GM19372 (cell line): ENCODE measurements around the gene SPOCK1.

ENCODE experiments used
- ATAC-seq: cut with Tn5 transposase; IDR thresholded peaks from one replicate; pipeline ENCODE4 v1.9.1; 2021; ENCODE audit warnings: mild to moderate bottlenecking, low read depth, moderate library complexity; ENCODE audit not compliant: unreplicated experiment

SPOCK1 gene

GRCh38 chr5:137096149-137097103 is 402.7 kb downstream of the SPOCK1 start:
- no peak for ATAC-seq

- ATAC-seq = no peak
Measured at GRCh38 chr5:137095597-137095996, 403.5 kb downstream of the SPOCK1 start.

GRCh38 chr5:137092831-137093230 is 406.3 kb downstream of the SPOCK1 start:
- ATAC-seq = no peak

GRCh38 chr5:137091472-137091871 is 407.7 kb downstream of the SPOCK1 start:
- no peak for ATAC-seq

- no peak for ATAC-seq
Measured at GRCh38 chr5:137090721-137091120, 408.4 kb downstream of the SPOCK1 start.

- ATAC-seq = no peak
Measured at GRCh38 chr5:137090151-137090550, 409.0 kb downstream of the SPOCK1 start.

- ATAC-seq = no peak
Measured at GRCh38 chr5:137088175-137088574, 411.0 kb downstream of the SPOCK1 start.

- no peak for ATAC-seq
Measured at GRCh38 chr5:137086342-137086741, 412.8 kb downstream of the SPOCK1 start.

GRCh38 chr5:137085206-137085605 is 413.9 kb downstream of the SPOCK1 start:
- ATAC-seq = no peak

GRCh38 chr5:137084016-137084415 is 415.1 kb downstream of the SPOCK1 start:
- ATAC-seq = no peak

- no peak for ATAC-seq
Measured at GRCh38 chr5:137082951-137083350, 416.2 kb downstream of the SPOCK1 start.

GRCh38 chr5:137078171-137078665 is 420.9 kb downstream of the SPOCK1 start:
- no peak for ATAC-seq

GRCh38 chr5:137075163-137075970 is 423.8 kb downstream of the SPOCK1 start:
- peak; percentile 81 for ATAC-seq

GRCh38 chr5:137073189-137073588 is 425.9 kb downstream of the SPOCK1 start:
- ATAC-seq = no peak

- no peak for ATAC-seq
Measured at GRCh38 chr5:137072361-137073115, 426.6 kb downstream of the SPOCK1 start.

- no peak for ATAC-seq
Measured at GRCh38 chr5:137071931-137072330, 427.2 kb downstream of the SPOCK1 start.

GRCh38 chr5:137071526-137071925 is 427.6 kb downstream of the SPOCK1 start:
- ATAC-seq = no peak

- no peak for ATAC-seq
Measured at GRCh38 chr5:137070521-137070920, 428.6 kb downstream of the SPOCK1 start.

- ATAC-seq = no peak
Measured at GRCh38 chr5:137069358-137069757, 429.8 kb downstream of the SPOCK1 start.

GRCh38 chr5:137061382-137061781 is 437.7 kb downstream of the SPOCK1 start:
- ATAC-seq = no peak
